Loucy (cell line): ENCODE results near the gene ELAVL1.
"Not testable (repeated sequence)": the region's sequence is repeated elsewhere in the genome, so short reads cannot be mapped to it uniquely, and the experiment has no call there.

Source experiments
- H2AFZ ChIP-seq: fragments of 200-600 bp; sonication (generic); 2 replicates; pipeline ENCODE4 v1.6.0; 2016; ENCODE audit warnings: antibody characterized with exemption, mild to moderate bottlenecking, low read length, moderate library complexity
- H3F3A ChIP-seq: fragments of 200-600 bp; 2 replicates; pipeline ENCODE4 v1.6.0; 2016; ENCODE audit warnings: antibody characterized with exemption, low read depth, mild to moderate bottlenecking
- H3K27me3 ChIP-seq: fragments of 200-600 bp; sonication (generic); 2 replicates; pipeline ENCODE4 v1.6.1; 2014; ENCODE audit warnings: low read length, mild to moderate bottlenecking; ENCODE audit not compliant: insufficient read depth, poor library complexity, severe bottlenecking
- H3K36me3 ChIP-seq: fragments of 200-600 bp; sonication (generic); 2 replicates; pipeline ENCODE4 v1.6.1; 2016; ENCODE audit warnings: low read length; ENCODE audit not compliant: insufficient read depth
- H3K4me1 ChIP-seq: fragments of 200-600 bp; sonication (generic); 2 replicates; pipeline ENCODE4 v1.5.1; 2014; ENCODE audit warnings: low read length, mild to moderate bottlenecking; ENCODE audit not compliant: insufficient read depth, poor library complexity, severe bottlenecking
- H3K4me2 ChIP-seq: fragments of 200-600 bp; sonication (generic); 2 replicates; pipeline ENCODE4 v1.6.0; 2014; ENCODE audit warnings: antibody characterized with exemption, low read length, low read depth, mild to moderate bottlenecking; ENCODE audit not compliant: poor library complexity, severe bottlenecking
- H3K4me3 ChIP-seq: fragments of 200-600 bp; sonication (generic); 2 replicates; pipeline ENCODE4 v1.5.1; 2014; ENCODE audit warnings: low read length, mild to moderate bottlenecking, mixed read lengths; ENCODE audit not compliant: poor library complexity, severe bottlenecking
- H3K79me2 ChIP-seq: fragments of 200-600 bp; sonication (generic); 2 replicates; pipeline ENCODE4 v1.6.1; 2014; ENCODE audit warnings: low read length; ENCODE audit not compliant: insufficient read depth
- H3K9ac ChIP-seq: fragments of 200-600 bp; sonication (generic); 2 replicates; pipeline ENCODE4 v1.6.0; 2014; ENCODE audit warnings: mild to moderate bottlenecking, low read depth, low read length, moderate library complexity; ENCODE audit not compliant: poor library complexity, severe bottlenecking
- H3K9me2 ChIP-seq: fragments of 200-600 bp; sonication (generic); replicated peaks from 2 replicates; pipeline ENCODE4 v1.6.1; 2016; ENCODE audit warnings: low read depth, low read length, mixed read lengths
- H3K9me3 ChIP-seq: fragments of 200-600 bp; sonication (generic); 2 replicates; pipeline ENCODE4 v1.6.1; 2014; ENCODE audit warnings: mild to moderate bottlenecking, antibody characterized with exemption, low read length, low read depth; ENCODE audit not compliant: insufficient read depth
- H4K20me1 ChIP-seq: fragments of 200-600 bp; sonication (generic); 2 replicates; pipeline ENCODE4 v1.6.0; 2014; ENCODE audit warnings: antibody characterized with exemption, low read length, mild to moderate bottlenecking; ENCODE audit not compliant: insufficient read depth, poor library complexity, severe bottlenecking
- EZH2phosphoT487 ChIP-seq: fragments of 200-600 bp; IDR thresholded peaks from 2 replicates; pipeline ENCODE4 v1.6.1; 2018; ENCODE audit warnings: antibody characterized with exemption, mild to moderate bottlenecking, moderate library complexity, borderline replicate concordance
- TF ChIP-seq, protein P1 (sequence below): fragments of 200-600 bp; sonication (generic); conservative IDR thresholded peaks from 2 replicates; pipeline ENCODE4 v1.5.1; 2014; ENCODE audit warnings: mild to moderate bottlenecking, antibody characterized with exemption, low read length

Gene ELAVL1

DNA sequence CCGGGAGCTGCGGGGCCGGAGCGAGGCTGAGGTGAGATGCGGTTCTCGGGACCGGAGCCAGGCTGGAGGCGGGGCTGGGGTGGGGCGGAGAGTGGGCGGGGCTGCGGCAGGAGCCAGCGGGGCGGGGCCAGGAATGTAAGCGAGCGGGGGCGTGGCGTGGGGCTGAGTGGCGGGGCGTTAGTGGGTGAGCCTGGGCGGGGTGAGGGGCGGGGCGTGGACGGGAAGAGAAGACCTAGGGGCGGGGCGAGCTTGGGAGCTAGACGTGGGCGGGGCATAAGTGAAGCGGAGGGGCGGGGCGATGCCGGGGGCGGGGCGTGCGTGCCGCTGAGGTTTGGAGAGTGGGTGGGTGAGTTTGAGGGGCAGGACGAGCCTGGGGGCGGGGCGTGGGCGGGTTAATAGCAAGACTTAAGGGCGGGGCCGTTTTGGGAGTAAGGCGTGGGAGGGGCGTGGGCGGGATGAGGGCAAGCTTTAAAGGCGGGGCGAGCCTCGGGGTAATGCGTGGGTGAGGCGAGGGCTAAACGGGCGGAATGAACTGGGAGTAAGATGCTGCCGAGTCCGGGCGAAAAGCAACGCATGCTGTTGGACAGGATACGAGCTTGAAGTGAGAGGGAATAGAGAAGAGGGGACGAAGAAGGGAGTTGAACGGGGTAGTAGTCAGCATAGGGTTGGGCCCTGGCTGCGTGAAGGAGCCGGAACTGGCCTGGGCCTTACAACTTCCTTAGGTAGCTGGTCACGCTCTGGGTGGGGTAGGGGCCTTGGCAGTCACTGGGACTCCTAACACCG is 84.7 kb downstream of the ELAVL1 start:
- Histone ChIP-seq H3K79me2 (no peaks in the 10 kb centered on the region), H2AFZ (peak overlapping the region; percentile 85), H3K9me3 (no peaks in the 10 kb centered on the region), H4K20me1 (peaks cover 8% of the 10 kb centered on the region), H3K4me3 (peak overlapping the region; percentile 82), H3K36me3 (no peaks in the 10 kb centered on the region), H3K9ac (peak overlapping the region; percentile 75), H3K9me2 (no peaks in the 10 kb centered on the region), H3K4me1 (peaks cover 12% of the 10 kb centered on the region), H3K27me3 (no peaks in the 10 kb centered on the region), H3K4me2 (peak overlapping the region; percentile 97), H3F3A (no peaks in the 10 kb centered on the region)
- TF ChIP-seq, protein P1, sequence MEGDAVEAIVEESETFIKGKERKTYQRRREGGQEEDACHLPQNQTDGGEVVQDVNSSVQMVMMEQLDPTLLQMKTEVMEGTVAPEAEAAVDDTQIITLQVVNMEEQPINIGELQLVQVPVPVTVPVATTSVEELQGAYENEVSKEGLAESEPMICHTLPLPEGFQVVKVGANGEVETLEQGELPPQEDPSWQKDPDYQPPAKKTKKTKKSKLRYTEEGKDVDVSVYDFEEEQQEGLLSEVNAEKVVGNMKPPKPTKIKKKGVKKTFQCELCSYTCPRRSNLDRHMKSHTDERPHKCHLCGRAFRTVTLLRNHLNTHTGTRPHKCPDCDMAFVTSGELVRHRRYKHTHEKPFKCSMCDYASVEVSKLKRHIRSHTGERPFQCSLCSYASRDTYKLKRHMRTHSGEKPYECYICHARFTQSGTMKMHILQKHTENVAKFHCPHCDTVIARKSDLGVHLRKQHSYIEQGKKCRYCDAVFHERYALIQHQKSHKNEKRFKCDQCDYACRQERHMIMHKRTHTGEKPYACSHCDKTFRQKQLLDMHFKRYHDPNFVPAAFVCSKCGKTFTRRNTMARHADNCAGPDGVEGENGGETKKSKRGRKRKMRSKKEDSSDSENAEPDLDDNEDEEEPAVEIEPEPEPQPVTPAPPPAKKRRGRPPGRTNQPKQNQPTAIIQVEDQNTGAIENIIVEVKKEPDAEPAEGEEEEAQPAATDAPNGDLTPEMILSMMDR = no peak
- no peak for TF ChIP-seq EZH2phosphoT487

DNA sequence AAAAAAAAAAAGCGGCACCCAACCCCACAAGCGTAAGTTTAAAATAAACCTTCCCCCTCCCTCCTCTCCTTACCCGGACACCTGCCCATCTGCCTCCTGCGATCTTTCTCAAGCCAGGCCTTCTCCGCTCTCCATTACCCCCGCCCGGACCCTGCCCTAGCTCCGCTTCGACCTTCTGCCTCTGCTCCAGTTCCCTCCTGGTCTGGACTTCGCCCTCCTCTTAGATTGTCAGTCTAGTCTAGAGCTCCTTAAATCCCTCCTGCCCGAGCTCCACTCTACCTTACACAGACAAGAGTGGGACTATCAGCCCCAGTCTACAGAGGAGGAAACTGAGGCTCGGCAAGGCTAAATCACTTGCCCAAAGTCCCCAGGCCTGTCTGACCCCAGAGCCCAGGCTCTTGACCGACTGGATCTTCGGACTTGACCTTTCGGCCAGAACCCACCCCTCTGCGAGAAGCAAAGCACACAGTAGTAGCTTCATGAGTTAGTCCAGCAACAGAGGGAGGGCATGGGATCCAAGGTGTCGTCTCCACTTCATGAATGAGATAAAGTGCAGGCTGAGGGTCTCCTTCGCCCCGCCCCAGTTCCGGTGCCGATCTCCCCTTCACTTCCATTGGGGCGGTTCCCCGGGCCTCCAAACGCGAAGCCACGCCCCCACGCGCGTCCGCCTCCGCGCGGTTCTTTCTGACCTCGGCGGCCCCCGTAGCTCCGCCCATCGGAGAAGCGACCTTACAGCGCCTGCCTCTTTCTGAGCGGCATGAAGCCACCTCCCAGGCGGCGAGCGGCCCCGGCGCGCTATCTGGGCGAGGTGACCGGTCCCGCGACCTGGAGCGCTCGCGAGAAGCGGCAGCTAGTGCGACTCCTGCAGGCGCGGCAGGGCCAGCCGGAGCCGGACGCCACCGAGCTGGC is 85.6 kb downstream of the ELAVL1 start, which contains the start of gene SNAPC2:
TSS of gene SNAPC2 (plus strand) at position 729 of the 909 bp plus-strand sequence. CDS start at position 758, 29 bp downstream.
- Histone ChIP-seq H2AFZ (peak within 1 kb of the TSS; percentile 85), H3K27me3 (no peaks in the 10 kb centered on the region), H3K36me3 (no peaks in the 10 kb centered on the region), H3K9me3 (no peaks in the 10 kb centered on the region), H3K9ac (peak within 1 kb of the TSS; percentile 75), H3F3A (no peaks in the 10 kb centered on the region), H3K4me1 (peaks cover 12% of the 10 kb centered on the region), H3K4me2 (peak within 1 kb of the TSS; percentile 97), H4K20me1 (peaks cover 8% of the 10 kb centered on the region), H3K9me2 (no peaks in the 10 kb centered on the region), H3K79me2 (no peaks in the 10 kb centered on the region), H3K4me3 (peak within 1 kb of the TSS; percentile 82)
- TF ChIP-seq EZH2phosphoT487 = no peak
- TF ChIP-seq, protein P1 = no peak

DNA sequence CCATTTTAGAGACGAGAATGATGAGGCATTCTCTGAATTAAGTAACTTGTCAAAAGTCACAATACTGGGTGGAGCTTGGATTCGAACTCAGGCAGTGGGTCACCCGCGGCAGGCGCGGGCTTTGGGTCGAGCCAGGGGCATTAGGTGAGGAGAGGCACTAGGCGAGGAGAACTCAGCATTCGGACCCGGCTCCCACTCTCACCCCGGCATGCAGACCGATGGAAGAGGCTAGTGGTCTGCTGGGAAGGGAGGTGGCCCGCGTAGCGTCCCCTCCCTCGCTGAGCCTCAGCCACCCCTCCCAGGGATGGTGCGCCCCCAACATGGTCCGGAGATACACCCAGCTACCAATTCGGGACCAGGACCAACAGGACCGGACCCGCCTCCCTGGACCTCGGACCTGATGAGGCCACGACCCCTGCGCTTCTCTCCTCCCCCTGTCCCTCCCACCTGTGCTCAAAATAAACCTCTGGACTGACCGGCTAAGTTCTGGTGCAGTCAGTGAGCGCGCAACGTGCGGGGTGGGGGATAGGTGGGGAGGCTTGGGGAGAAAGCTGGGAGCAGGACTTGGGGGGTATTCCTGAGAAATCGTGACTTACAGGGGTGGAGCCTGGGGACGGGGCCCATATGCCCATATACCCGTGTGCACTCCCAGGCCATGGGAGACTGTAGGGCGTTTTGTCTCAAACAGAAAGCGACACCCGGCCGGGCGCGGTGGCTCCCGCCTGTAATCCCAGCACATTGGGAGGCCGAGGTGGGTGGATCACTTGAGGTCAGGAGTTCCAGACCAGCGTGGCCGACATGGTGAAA is 86.6 kb downstream of the ELAVL1 start:
- no peaks in the 10 kb centered on the region for H3K9me3 ChIP-seq
- no peaks in the 10 kb centered on the region for H3K27me3 ChIP-seq
- H3K9ac ChIP-seq = no peak overlapping the region
- no peak overlapping the region for H3K4me2 ChIP-seq
- H4K20me1 ChIP-seq = peaks cover 8% of the 10 kb centered on the region
- no peaks in the 10 kb centered on the region for H3K36me3 ChIP-seq
- H3K9me2 ChIP-seq = no peaks in the 10 kb centered on the region
- H3K4me1 ChIP-seq = peaks cover 12% of the 10 kb centered on the region
- no peaks in the 10 kb centered on the region for H3F3A ChIP-seq
- H2AFZ ChIP-seq = no peak overlapping the region
- H3K4me3 ChIP-seq = no peak overlapping the region
- no peaks in the 10 kb centered on the region for H3K79me2 ChIP-seq
- no peak for TF ChIP-seq EZH2phosphoT487
- TF ChIP-seq, protein P1 = no peak

GRCh38 chr19:7918062-7918614 is 87.3 kb downstream of the ELAVL1 start:
- peaks cover 12% of the 10 kb centered on the region for H3K4me1 ChIP-seq
- H3K27me3 ChIP-seq, H3K9me2 ChIP-seq, H3K36me3 ChIP-seq, H3K79me2 ChIP-seq, H3F3A ChIP-seq, H3K9ac ChIP-seq, H3K4me2 ChIP-seq, H4K20me1 ChIP-seq, H3K9me3 ChIP-seq, H3K4me3 ChIP-seq, H2AFZ ChIP-seq: not testable (repeated sequence)
